ENCODE data around the gene SSH2.

GRCh38 chr17:29924786-29925185 is 5.2 kb downstream of the SSH2 start:
- TF ChIP-seq CTCF (CRISPR knock-in tag; IDR thresholded peaks at IDR 0.05) (no peak), TMF1 (CRISPR knock-in tag; IDR thresholded peaks at IDR 0.05; ENCODE audit: low read depth) (no peak), RERE (CRISPR knock-in tag; IDR thresholded peaks at IDR 0.05; ENCODE audit: low read depth) (no peak), ELF1 (CRISPR knock-in tag; IDR thresholded peaks at IDR 0.05) (no peak)

All from HepG2 (cell line).